ENCODE data around the gene FLNB. TPM values are rescaled to one million over a fixed set of nuclear protein-coding genes. Genes with fewer than 3 reads are reported as not detected.

Gene FLNB
- total RNA-seq, 3 donors from 2014 or later (not counting 1 experiment from before 2014, with no cell fraction given): 24.6 to 30.8 (median 26.6) TPM

DNA sequence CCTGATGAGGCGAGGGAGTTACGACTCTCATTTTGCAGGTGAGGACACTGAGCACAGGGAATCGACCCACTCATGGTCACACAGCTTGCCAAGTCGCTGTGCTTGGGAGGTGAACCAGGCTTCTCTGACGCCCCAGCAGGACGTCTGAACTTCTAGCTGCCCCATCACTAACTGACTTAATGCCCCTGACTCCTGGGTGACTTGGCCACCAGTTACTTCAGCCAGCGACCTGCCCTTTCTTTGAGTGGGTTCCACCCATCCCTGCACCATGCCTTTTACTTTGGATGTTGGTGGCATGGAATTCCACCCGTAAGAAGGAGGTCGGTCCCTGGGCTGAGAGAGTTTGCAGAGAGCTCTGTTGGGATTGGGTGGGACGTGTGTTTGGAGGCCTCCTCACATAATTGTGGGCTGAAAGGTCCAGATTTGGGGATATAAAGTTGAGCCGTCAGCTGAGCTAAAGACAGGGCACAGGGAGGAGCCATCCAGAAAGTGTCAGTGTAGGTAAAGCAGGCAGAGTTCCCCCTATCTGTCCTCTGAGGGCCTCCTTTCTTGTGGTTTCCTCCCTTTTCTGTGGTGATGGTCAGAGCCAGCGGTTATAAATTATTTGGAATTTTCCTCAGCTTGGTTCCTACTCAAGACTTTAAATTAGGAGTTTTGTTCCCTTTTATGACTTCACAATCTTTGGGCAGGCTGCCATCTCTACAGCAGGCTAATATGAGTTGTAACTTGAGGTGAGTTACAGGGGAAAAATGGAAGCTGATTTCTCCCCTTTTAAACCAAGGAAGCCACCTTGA, 55.0 kb downstream of the FLNB start:
- Histone ChIP-seq H3K4me3 (ENCODE audit: low read length) (no peak overlapping the region), H3K36me3 (ENCODE audit: control insufficient read depth, insufficient read depth, low read length) (no peaks in the 10 kb centered on the region), H3K27me3 (ENCODE audit: control insufficient read depth, insufficient read depth, low read length) (no peaks in the 10 kb centered on the region), H3K4me1 (ENCODE audit: control insufficient read depth, insufficient read depth, low read length) (peaks cover 5% of the 10 kb centered on the region), H3K27ac (ENCODE audit: low read length) (no peak overlapping the region), H3K9me3 (ENCODE audit: control insufficient read depth, insufficient read depth, low read length) (no peaks in the 10 kb centered on the region)
- no peaks in the 10 kb centered on the region for H3K4me1 Mint-ChIP-seq
- ATAC-seq: no peak
- H3K4me3 Mint-ChIP-seq: no peak overlapping the region
- no peaks in the 10 kb centered on the region for H3K36me3 Mint-ChIP-seq
- no peak for DNase-seq
- intact Hi-C loops (cut with micrococcal nuclease): no loop called here
- H3K9me3 Mint-ChIP-seq: no peaks in the 10 kb centered on the region
- no peaks in the 10 kb centered on the region for H3K27me3 Mint-ChIP-seq (ENCODE audit: low read depth in 2 of 2)
- H3K27ac Mint-ChIP-seq: no peak overlapping the region
- TF ChIP-seq, protein P1, sequence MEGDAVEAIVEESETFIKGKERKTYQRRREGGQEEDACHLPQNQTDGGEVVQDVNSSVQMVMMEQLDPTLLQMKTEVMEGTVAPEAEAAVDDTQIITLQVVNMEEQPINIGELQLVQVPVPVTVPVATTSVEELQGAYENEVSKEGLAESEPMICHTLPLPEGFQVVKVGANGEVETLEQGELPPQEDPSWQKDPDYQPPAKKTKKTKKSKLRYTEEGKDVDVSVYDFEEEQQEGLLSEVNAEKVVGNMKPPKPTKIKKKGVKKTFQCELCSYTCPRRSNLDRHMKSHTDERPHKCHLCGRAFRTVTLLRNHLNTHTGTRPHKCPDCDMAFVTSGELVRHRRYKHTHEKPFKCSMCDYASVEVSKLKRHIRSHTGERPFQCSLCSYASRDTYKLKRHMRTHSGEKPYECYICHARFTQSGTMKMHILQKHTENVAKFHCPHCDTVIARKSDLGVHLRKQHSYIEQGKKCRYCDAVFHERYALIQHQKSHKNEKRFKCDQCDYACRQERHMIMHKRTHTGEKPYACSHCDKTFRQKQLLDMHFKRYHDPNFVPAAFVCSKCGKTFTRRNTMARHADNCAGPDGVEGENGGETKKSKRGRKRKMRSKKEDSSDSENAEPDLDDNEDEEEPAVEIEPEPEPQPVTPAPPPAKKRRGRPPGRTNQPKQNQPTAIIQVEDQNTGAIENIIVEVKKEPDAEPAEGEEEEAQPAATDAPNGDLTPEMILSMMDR (IDR thresholded peaks at IDR 0.05): no peak
- WGBS (ENCODE audit: insufficient coverage): 77% methylated on average over 12 of the region's 12 CpGs

DNA sequence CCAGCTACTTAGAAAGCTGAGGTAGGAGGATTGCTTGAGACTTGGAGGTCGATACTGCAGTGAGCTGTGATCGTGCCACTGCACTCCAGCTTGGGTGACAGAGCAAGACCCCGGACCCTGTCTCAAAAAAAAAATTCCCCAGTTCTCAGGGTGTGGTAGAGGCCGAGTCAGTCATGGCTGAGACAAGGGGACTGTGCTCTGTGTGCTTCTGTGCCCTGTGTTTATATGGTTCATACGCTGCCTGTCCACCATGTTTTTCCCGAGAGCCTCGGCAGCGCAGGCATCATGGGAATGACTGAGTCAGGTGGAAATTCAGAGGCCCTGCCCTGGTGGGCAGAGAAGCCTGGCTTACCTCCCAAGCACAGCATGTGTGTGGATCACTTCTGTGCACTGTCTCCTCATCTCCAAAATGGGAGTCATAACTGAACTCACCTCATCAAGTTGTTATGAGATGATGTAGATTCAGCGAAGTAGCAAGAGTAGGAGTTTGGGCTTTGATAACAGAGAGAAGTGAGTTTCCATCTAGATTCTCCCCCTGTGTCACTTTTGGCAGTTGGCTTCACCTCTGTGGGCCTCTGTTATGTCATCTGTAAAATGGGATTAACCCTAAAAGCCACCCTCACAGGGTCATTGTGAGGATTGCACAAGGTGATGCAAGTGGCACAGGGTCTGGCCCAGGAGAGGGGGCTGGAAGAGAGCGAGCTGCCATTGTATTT, 56.9 kb downstream of the FLNB start:
- Mint-ChIP-seq H3K4me1 (no peaks in the 10 kb centered on the region), H3K4me3 (no peak overlapping the region), H3K9me3 (no peaks in the 10 kb centered on the region), H3K27me3 (ENCODE audit: low read depth in 2 of 2) (no peaks in the 10 kb centered on the region), H3K36me3 (no peaks in the 10 kb centered on the region), H3K27ac (no peak overlapping the region)
- no peak overlapping the region for H3K27ac ChIP-seq (ENCODE audit: low read length)
- TF ChIP-seq, protein P1 (IDR thresholded peaks at IDR 0.05): no peak
- peaks cover 5% of the 10 kb centered on the region for H3K4me1 ChIP-seq (ENCODE audit: control insufficient read depth, insufficient read depth, low read length)
- no peaks in the 10 kb centered on the region for H3K9me3 ChIP-seq (ENCODE audit: control insufficient read depth, insufficient read depth, low read length)
- no peaks in the 10 kb centered on the region for H3K36me3 ChIP-seq (ENCODE audit: control insufficient read depth, insufficient read depth, low read length)
- 96% methylated on average over 10 of the region's 10 CpGs for whole genome bisulfite sequencing (ENCODE audit: insufficient coverage)
- intact Hi-C loops (cut with micrococcal nuclease): no loop called here
- no peaks in the 10 kb centered on the region for H3K27me3 ChIP-seq (ENCODE audit: control insufficient read depth, insufficient read depth, low read length)
- no peak overlapping the region for H3K4me3 ChIP-seq (ENCODE audit: low read length)
- DNase-seq (no peak), ATAC-seq (no peak)

DNA sequence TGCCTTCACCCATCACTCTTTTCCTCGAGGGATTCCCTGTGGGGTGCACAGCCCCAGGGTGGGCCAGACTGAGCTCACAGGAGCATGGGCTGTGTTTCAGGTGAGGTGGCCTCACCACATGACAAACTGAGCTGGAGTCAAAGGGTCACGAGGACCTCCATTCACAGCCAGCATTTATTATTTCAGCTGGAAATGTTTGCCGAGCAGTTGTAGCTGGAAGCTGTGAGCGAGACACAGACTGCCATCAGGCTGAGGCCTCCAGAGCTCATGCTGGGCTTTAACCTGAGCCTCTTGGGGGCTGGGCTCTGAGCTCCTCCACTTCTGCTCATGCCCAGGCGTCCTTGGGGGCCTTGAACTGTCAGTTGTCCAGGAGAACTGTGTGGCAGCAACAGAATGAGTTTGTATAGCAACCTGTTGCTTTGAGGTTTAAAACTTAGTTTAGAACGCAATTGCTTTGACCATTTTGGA, 57.5 kb downstream of the FLNB start:
- ATAC-seq (no peak), DNase-seq (no peak)
- intact Hi-C loops (cut with micrococcal nuclease): no loop called here
- H3K36me3 ChIP-seq (ENCODE audit: control insufficient read depth, insufficient read depth, low read length): no peaks in the 10 kb centered on the region
- peaks cover 5% of the 10 kb centered on the region for H3K4me1 ChIP-seq (ENCODE audit: control insufficient read depth, insufficient read depth, low read length)
- no peak overlapping the region for H3K4me3 ChIP-seq (ENCODE audit: low read length)
- H3K27me3 ChIP-seq (ENCODE audit: control insufficient read depth, insufficient read depth, low read length): no peaks in the 10 kb centered on the region
- H3K9me3 ChIP-seq (ENCODE audit: control insufficient read depth, insufficient read depth, low read length): no peaks in the 10 kb centered on the region
- Mint-ChIP-seq H3K4me3 (no peak overlapping the region), H3K4me1 (no peaks in the 10 kb centered on the region), H3K9me3 (no peaks in the 10 kb centered on the region), H3K36me3 (no peaks in the 10 kb centered on the region), H3K27me3 (ENCODE audit: low read depth in 2 of 2) (no peaks in the 10 kb centered on the region), H3K27ac (no peak overlapping the region)
- 87% methylated on average over 6 of the region's 6 CpGs for WGBS (ENCODE audit: insufficient coverage)
- TF ChIP-seq, protein P1 (IDR thresholded peaks at IDR 0.05): no peak
- H3K27ac ChIP-seq (ENCODE audit: low read length): no peak overlapping the region
